ENCODE data around the gene RBM5. TPM values are rescaled to one million over a fixed set of nuclear protein-coding genes. Genes with fewer than 3 reads are reported as not detected.

RBM5 gene
- total RNA-seq, 2 donors from 2014 or later: 58.7 to 75.8 TPM

GRCh38 chr3:50155491-50155878 lies 66.8 kb downstream of the RBM5 start:
- no peak for TF ChIP-seq CTCF (IDR thresholded peaks at IDR 0.05)
- DNase-seq (ENCODE audit: low spot score): no peak
- H3K4me1 ChIP-seq: peaks cover 0 to 45% of the 10 kb centered on the region in 2 donors
- peak overlapping the region; percentile 50 to 57 for H3K4me3 ChIP-seq
- peak overlapping the region; percentile 23 to 67 for H3K27ac ChIP-seq
- no peaks in the 10 kb centered on the region for H3K9me3 ChIP-seq
- no peaks in the 10 kb centered on the region for H3K36me3 ChIP-seq
- no peaks in the 10 kb centered on the region for H3K27me3 ChIP-seq

GRCh38 chr3:50155891-50156290 lies 67.2 kb downstream of the RBM5 start:
- Histone ChIP-seq H3K9me3 (no peaks in the 10 kb centered on the region), H3K27me3 (no peaks in the 10 kb centered on the region), H3K27ac (peak overlapping the region; percentile 54 to 67), H3K4me1 (peaks cover 0 to 49% of the 10 kb centered on the region in 2 donors), H3K36me3 (no peaks in the 10 kb centered on the region), H3K4me3 (peak overlapping the region; percentile 50 to 57)
- no peak for DNase-seq (ENCODE audit: low spot score)
- no peak for TF ChIP-seq CTCF (IDR thresholded peaks at IDR 0.05)

GRCh38 chr3:50156549-50157493 lies 68.1 kb downstream of the RBM5 start:
- Histone ChIP-seq H3K9me3 (no peaks in the 10 kb centered on the region), H3K36me3 (no peaks in the 10 kb centered on the region), H3K4me1 (peaks cover 0 to 58% of the 10 kb centered on the region in 2 donors), H3K4me3 (peak overlapping the region; percentile 50 to 57), H3K27me3 (no peaks in the 10 kb centered on the region), H3K27ac (peak overlapping the region; percentile 54 to 67)
- DNase-seq (ENCODE audit: low spot score): no peak
- no peak for TF ChIP-seq CTCF (IDR thresholded peaks at IDR 0.05)

GRCh38 chr3:50157827-50158529 lies 69.3 kb downstream of the RBM5 start:
- no peak for DNase-seq (ENCODE audit: low spot score)
- Histone ChIP-seq H3K4me3 (no peak overlapping the region), H3K9me3 (no peaks in the 10 kb centered on the region), H3K27me3 (no peaks in the 10 kb centered on the region), H3K36me3 (no peaks in the 10 kb centered on the region), H3K4me1 (peaks cover 0 to 68% of the 10 kb centered on the region in 2 donors), H3K27ac (peak overlapping the region; percentile 25 to 67)
- TF ChIP-seq CTCF (IDR thresholded peaks at IDR 0.05): no peak

- Histone ChIP-seq H3K36me3 (no peaks in the 10 kb centered on the region), H3K27me3 (no peaks in the 10 kb centered on the region), H3K27ac (peak overlapping the region; percentile 25 to 67), H3K4me1 (peaks cover 0 to 74% of the 10 kb centered on the region in 2 donors), H3K4me3 (no peak overlapping the region), H3K9me3 (no peaks in the 10 kb centered on the region)
- TF ChIP-seq CTCF (IDR thresholded peaks at IDR 0.05): no peak
- DNase-seq (ENCODE audit: low spot score): no peak
These were observed 69.9 kb downstream of the RBM5 start for GRCh38 chr3:50158530-50159146.

All from right atrium auricular region (tissue), 2 donors.